Diencephalon (tissue), 1 donor: ENCODE data around the gene LIMCH1. TPM values are rescaled to one million over a fixed set of nuclear protein-coding genes. Genes with fewer than 3 reads are reported as not detected.

Source experiments
- total RNA-seq: library from RNA; depleted of rRNA; stranded (reverse); fragments of >200 nt; gene quantifications from one replicate; pipeline ENCODE4 v1.2.3, GENCODE V29; 2014

Gene LIMCH1, protein sequence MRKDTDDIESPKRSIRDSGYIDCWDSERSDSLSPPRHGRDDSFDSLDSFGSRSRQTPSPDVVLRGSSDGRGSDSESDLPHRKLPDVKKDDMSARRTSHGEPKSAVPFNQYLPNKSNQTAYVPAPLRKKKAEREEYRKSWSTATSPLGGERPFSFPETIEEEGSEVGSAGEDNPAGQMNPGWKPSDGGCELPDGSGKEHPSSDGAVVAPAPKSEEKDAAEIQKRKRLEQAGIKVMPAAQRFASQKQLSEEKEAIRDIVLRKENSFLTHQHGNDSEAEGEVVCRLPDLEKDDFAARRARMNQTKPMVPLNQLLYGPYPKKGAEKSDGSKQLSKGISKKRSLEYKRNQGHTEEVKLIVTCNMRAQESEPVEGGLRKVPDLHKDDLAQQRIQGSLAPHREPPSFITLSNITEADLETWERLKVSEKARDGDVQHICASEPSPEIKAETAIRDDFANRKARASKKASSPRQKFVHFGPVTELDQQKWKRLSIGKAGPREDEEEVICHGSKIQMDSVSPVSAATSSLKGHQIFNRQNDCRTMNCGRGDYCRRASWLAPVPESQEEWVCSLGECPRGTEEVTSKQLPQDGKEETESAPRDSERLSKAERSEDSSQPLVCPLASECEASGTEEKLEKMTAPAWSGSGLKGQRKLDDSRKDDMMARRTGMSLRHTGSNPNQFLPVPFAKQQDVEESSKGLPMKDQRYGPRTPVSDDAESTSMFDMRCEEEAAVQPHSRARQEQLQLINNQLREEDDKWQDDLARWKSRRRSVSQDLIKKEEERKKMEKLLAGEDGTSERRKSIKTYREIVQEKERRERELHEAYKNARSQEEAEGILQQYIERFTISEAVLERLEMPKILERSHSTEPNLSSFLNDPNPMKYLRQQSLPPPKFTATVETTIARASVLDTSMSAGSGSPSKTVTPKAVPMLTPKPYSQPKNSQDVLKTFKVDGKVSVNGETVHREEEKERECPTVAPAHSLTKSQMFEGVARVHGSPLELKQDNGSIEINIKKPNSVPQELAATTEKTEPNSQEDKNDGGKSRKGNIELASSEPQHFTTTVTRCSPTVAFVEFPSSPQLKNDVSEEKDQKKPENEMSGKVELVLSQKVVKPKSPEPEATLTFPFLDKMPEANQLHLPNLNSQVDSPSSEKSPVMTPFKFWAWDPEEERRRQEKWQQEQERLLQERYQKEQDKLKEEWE (N-terminal part only)
- total RNA-seq, result 48.4 TPM

DNA sequence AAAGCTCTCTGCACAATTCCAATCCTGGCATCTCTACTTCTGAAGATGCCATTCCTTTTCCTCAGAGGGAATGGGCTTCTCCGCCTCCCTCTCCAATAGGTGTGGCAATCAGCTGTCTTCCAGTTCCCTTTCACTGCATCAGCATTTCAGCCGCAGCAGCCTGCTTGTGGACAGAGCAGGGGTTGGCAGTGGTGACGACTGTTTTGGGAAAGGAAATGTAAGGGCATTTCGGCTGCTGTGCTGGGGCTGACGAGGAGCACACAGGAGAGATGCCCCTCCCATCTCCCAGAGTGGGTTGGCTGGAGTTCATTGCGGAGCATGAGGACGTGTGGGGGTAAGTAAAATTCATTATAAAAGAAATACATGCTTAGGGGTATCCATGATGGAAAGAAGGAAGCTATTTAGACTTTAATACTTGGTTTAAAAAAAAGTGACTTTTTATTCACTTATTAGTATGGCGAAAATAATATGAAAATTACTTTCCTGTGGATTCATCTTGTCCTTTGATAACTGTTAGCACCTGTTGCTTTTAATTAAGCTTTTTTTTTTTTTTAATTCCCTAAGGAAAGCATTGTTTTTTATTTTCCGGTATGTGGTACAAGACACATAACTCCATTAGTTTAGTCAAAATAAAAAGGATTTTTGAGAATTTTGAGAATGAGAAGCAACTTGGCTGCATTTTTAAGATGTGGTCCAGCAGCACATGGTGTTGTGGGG lies at the start of gene LIMCH1:
TSS of gene LIMCH1 (plus strand) at position 141 of the 717 bp plus-strand sequence. CDS start 67,839 bp downstream, outside the sequence.

DNA sequence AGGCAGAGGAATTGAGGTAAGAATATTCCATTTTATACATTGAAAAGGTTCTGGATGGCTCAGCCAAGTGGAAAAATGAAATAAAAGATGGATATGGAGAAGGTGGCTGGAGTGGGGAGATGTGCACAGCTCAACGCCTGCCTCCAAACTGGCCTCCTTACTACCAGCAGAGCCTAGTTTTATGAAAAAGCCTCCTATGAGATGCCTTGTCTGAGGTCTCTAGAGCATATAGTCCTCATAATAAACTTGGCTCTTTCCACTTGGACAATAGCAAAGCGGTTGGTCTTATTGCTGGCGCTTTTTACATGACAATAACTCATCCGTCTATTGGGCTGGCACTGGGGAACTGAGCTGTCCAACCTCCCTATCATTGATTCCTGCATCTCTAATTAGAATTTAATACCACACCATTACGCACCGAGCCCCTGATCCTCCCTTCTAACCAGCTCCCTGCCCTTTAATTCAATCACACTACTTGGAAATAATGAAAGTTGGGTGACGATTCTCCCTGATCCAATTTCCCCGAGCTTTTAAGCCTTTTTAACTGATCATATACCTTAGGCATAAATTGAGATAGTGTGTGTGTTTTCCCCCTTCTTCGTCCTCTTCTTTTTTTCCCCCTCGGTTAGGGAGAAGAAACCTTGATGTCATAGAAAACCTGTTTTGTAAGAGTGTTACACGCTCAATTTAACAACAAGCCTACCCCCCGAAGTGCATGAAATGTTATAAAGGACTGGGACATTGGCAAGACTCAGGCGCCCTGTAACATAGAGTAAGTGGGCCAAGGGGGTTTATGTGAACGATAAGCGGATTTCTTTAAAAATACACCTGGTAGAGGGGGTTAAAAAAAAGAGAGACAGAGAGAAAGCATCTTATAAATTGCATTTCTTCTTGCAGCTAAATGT lies 210.9 kb downstream of the LIMCH1 start, which contains the start of gene PHOX2B:
TSS of gene PHOX2B (minus strand) at position 155 of the 905 bp plus-strand sequence. CDS start at position 40, 115 bp downstream.

Other genes with a start within 250 kb of the LIMCH1 start
- gene PHOX2B, start 210.6 kb downstream of the LIMCH1 start, total RNA-seq, result not detected